Daoy (cell line): ENCODE results near the gene MN1. TPM values are rescaled to one million over a fixed set of nuclear protein-coding genes. Genes with fewer than 3 reads are reported as not detected.
"Not testable (repeated sequence)": the region's sequence is repeated elsewhere in the genome, so short reads cannot be mapped to it uniquely, and the experiment has no call there.

Source experiments
- DNase-seq: peaks from one replicate; pipeline ENCODE4 v3.0.0-alpha.2; 2015; ENCODE audit warnings: low read depth
- total RNA-seq: library from RNA; depleted of rRNA; stranded (reverse); fragments of >200 nt; shearing (Covaris generic); gene quantifications from 2 replicates; pipeline ENCODE4 v1.2.3, GENCODE V29; 2014

Gene MN1
- total RNA-seq, 1 experiment from 2014 or later = 13.2 TPM

- no peak for DNase-seq
Measured at GRCh38 chr22:27761665-27762064, 39.9 kb downstream of the MN1 start.

- no peak for DNase-seq
Measured at GRCh38 chr22:27761000-27761399, 40.6 kb downstream of the MN1 start.

- DNase-seq = no peak
Measured at GRCh38 chr22:27760474-27760873, 41.1 kb downstream of the MN1 start.

- DNase-seq = no peak
Measured at GRCh38 chr22:27757928-27758525, 43.5 kb downstream of the MN1 start.

- DNase-seq = no peak
Measured at GRCh38 chr22:27756212-27756660, 45.3 kb downstream of the MN1 start.

GRCh38 chr22:27755521-27756211, 45.9 kb downstream of the MN1 start:
- DNase-seq = no peak

GRCh38 chr22:27754888-27755480, 46.6 kb downstream of the MN1 start:
- DNase-seq = no peak

- DNase-seq = peak; percentile 28
Measured at GRCh38 chr22:27754247-27754887, 47.2 kb downstream of the MN1 start.

- peak; percentile 74 for DNase-seq
Measured at GRCh38 chr22:27752771-27753170, 48.8 kb downstream of the MN1 start.

- DNase-seq = no peak
Measured at GRCh38 chr22:27752141-27752540, 49.4 kb downstream of the MN1 start.

- no peak for DNase-seq
Measured at GRCh38 chr22:27751277-27752070, 50.1 kb downstream of the MN1 start.

GRCh38 chr22:27750584-27751265, 50.8 kb downstream of the MN1 start:
- DNase-seq = no peak

- DNase-seq = no peak
Measured at GRCh38 chr22:27749597-27750225, 51.8 kb downstream of the MN1 start.

- peak; percentile 70 for DNase-seq
Measured at GRCh38 chr22:27748751-27749191, 52.8 kb downstream of the MN1 start.

GRCh38 chr22:27748349-27748748, 53.2 kb downstream of the MN1 start:
- no peak for DNase-seq

- peak; percentile 20 for DNase-seq
Measured at GRCh38 chr22:27747396-27748221, 53.9 kb downstream of the MN1 start.

GRCh38 chr22:27746918-27747317, 54.6 kb downstream of the MN1 start:
- no peak for DNase-seq

- DNase-seq = no peak
Measured at GRCh38 chr22:27745809-27746208, 55.7 kb downstream of the MN1 start.

- no peak for DNase-seq
Measured at GRCh38 chr22:27745154-27745553, 56.4 kb downstream of the MN1 start.

GRCh38 chr22:27744078-27744477, 57.5 kb downstream of the MN1 start:
- DNase-seq = not testable (repeated sequence)
